SK-N-SH (cell line): ENCODE results near the gene BCAP31. TPM values are rescaled to one million over a fixed set of nuclear protein-coding genes. Genes with fewer than 3 reads are reported as not detected.

Experiments
- CTCF ChIA-PET: fragments of 300-600, 350-600 bp; formaldehyde crosslinking; extraction: SDS; loops from one replicate; lab custom pipeline; 2021; lab: Yijun Ruan, JAX
- POLR2A ChIA-PET: fragments of 350-600 bp; sonication (Branson Sonifier 250); formaldehyde crosslinking; extraction: SDS; loops from one replicate; lab custom pipeline; 2020; ENCODE audit warnings: antibody characterized with exemption, inconsistent platforms; lab: Yijun Ruan, JAX
- DNase-seq: peaks from one replicate; pipeline ENCODE4 v3.0.0; 2012
- H2AFZ ChIP-seq: fragments of 200-600 bp; sonication (generic); 2 replicates; pipeline ENCODE4 v1.8.1; 2016; ENCODE audit warnings: antibody characterized with exemption, mild to moderate bottlenecking, low read depth
- H3F3A ChIP-seq: fragments of 200-600 bp; sonication (generic); replicated peaks from 2 replicates; pipeline ENCODE3; 2016; ENCODE audit warnings: antibody characterized with exemption, mild to moderate bottlenecking; ENCODE audit not compliant: insufficient read depth
- H3K27ac ChIP-seq, 2 experiments: fragments of 200-500 bp in 1 of 2; fragments of 200-600 bp in 1 of 2; sonication (Bioruptor generic) in 1 of 2; sonication (generic), shearing (Covaris generic) in 1 of 2; 2 replicates each; pipeline versions ENCODE4 v1.5.1 to v1.6.1; 2014 to 2016; ENCODE audit warnings: low read depth in 2 of 2, inconsistent platforms in 1 of 2, low read length in 1 of 2, mild to moderate bottlenecking in 1 of 2, mixed read lengths in 1 of 2
- H3K27me3 ChIP-seq: fragments of 200-600 bp; sonication (generic), shearing (Covaris generic); 2 replicates; pipeline ENCODE4 v1.6.1; 2016; ENCODE audit warnings: mixed run types; ENCODE audit not compliant: insufficient read depth
- H3K36me3 ChIP-seq, 2 experiments: fragments of 200-500 bp in 1 of 2; fragments of 200-600 bp in 1 of 2; sonication (Bioruptor generic) in 1 of 2; sonication (generic) in 1 of 2; replicated peaks in 1 of 2; 2 replicates each; pipeline versions ENCODE3 to v1.5.1; 2014 to 2016; ENCODE audit warnings: low read length in 1 of 2, mild to moderate bottlenecking in 1 of 2; ENCODE audit not compliant: insufficient read depth in 2 of 2, control insufficient read depth in 1 of 2
- H3K4me1 ChIP-seq, 2 experiments: fragments of 200-500 bp in 1 of 2; fragments of 200-600 bp in 1 of 2; sonication (Bioruptor generic) in 1 of 2; sonication (generic), shearing (Covaris generic) in 1 of 2; 2 replicates each; pipeline versions ENCODE4 v1.5.1 to v1.6.1; 2014 to 2016; ENCODE audit warnings: low read depth in 1 of 2, low read length in 1 of 2, mixed run types in 1 of 2; ENCODE audit not compliant: insufficient read depth in 2 of 2, control insufficient read depth in 1 of 2
- H3K4me2 ChIP-seq: fragments of 200-600 bp; sonication (generic), shearing (Covaris generic); 2 replicates; pipeline ENCODE4 v1.6.1; 2017; ENCODE audit warnings: mixed run types
- H3K4me3 ChIP-seq, 2 experiments: fragments of 200-500 bp in 1 of 2; fragments of 200-600 bp in 1 of 2; sonication (Bioruptor generic) in 1 of 2; sonication (generic), shearing (Covaris generic) in 1 of 2; 2 replicates each; pipeline versions ENCODE4 v1.5.1 to v1.8.1; 2014 to 2016; ENCODE audit warnings: low read depth in 2 of 2, inconsistent platforms in 1 of 2, low read length in 1 of 2, mild to moderate bottlenecking in 1 of 2, mixed read lengths in 1 of 2, moderate library complexity in 1 of 2
- H3K79me2 ChIP-seq: fragments of 200-600 bp; sonication (generic); 2 replicates; pipeline ENCODE4 v1.8.1; 2017; ENCODE audit warnings: mild to moderate bottlenecking; ENCODE audit not compliant: insufficient read depth
- H3K9ac ChIP-seq: fragments of 200-600 bp; sonication (generic); 2 replicates; pipeline ENCODE4 v1.6.1; 2017; ENCODE audit warnings: mixed run types
- H3K9me2 ChIP-seq: fragments of 200-600 bp; sonication (generic); 2 replicates; pipeline ENCODE4 v1.6.1; 2017; ENCODE audit warnings: mixed run types
- H3K9me3 ChIP-seq: fragments of 200-600 bp; sonication (generic); 2 replicates; pipeline ENCODE4 v1.6.1; 2017; ENCODE audit warnings: mixed run types, mild to moderate bottlenecking, moderate library complexity
- H4K20me1 ChIP-seq: fragments of 200-600 bp; sonication (generic); 2 replicates; pipeline ENCODE4 v1.6.1; 2017; ENCODE audit warnings: mild to moderate bottlenecking, mixed run types; ENCODE audit not compliant: insufficient read depth
- FOXJ3 ChIP-seq: sonication (generic); formaldehyde crosslinking; IDR thresholded peaks from 2 replicates; pipeline ENCODE4 v1.5.1; 2020; ENCODE audit warnings: mild to moderate bottlenecking, missing genetic modification reagents
- GATA2 ChIP-seq: sonication (generic); formaldehyde crosslinking; IDR thresholded peaks from 2 replicates; pipeline ENCODE4 v1.5.0; 2020; ENCODE audit warnings: mild to moderate bottlenecking, missing genetic modification reagents
- SIN3A ChIP-seq: IDR thresholded peaks from 2 replicates; pipeline ENCODE4 v1.6.1; 2012; ENCODE audit warnings: low read depth, mild to moderate bottlenecking, low read length, moderate library complexity, borderline replicate concordance
- TAF1 ChIP-seq: IDR thresholded peaks from 2 replicates; pipeline ENCODE4 v1.6.1; 2012; ENCODE audit warnings: low read depth, mild to moderate bottlenecking, low read length, moderate library complexity, borderline replicate concordance
- TCF12 ChIP-seq: IDR thresholded peaks from 2 replicates; pipeline ENCODE4 v1.4.0; 2012
- TEAD4 ChIP-seq: IDR thresholded peaks from 2 replicates; pipeline ENCODE4 v1.4.0; 2012; ENCODE audit warnings: mild to moderate bottlenecking, borderline replicate concordance; ENCODE audit not compliant: insufficient read depth
- YY1 ChIP-seq: IDR thresholded peaks from 2 replicates; pipeline ENCODE4 v1.4.0; 2012; ENCODE audit warnings: low read depth, mild to moderate bottlenecking
- WGBS: methylation state at CpG from one replicate; pipeline ENCODE4 v1.1.6; 2017; ENCODE audit warnings: low lambda C conversion rate; 5-methylcytosine and 5-hydroxymethylcytosine counted together
- polyA plus RNA-seq, 3 experiments: library from polyadenylated mRNA; depleted of rRNA; stranded (reverse); fragments of >200 nt; gene quantifications; 2 replicates each; pipeline ENCODE4 v1.2.3, GENCODE V29; 2012
- TF ChIP-seq, protein P1 (sequence below): IDR thresholded peaks from 2 replicates; pipeline ENCODE4; 2012
- TF ChIP-seq, protein P2 (sequence below): IDR thresholded peaks from 2 replicates; pipeline ENCODE4 v1.6.1; 2012; ENCODE audit warnings: mild to moderate bottlenecking, low read depth, low read length, moderate library complexity

BCAP31 gene
- polyA plus RNA-seq, 1 of the 3 experiments (the other 2 are of a cell fraction), result 173 TPM

DNA sequence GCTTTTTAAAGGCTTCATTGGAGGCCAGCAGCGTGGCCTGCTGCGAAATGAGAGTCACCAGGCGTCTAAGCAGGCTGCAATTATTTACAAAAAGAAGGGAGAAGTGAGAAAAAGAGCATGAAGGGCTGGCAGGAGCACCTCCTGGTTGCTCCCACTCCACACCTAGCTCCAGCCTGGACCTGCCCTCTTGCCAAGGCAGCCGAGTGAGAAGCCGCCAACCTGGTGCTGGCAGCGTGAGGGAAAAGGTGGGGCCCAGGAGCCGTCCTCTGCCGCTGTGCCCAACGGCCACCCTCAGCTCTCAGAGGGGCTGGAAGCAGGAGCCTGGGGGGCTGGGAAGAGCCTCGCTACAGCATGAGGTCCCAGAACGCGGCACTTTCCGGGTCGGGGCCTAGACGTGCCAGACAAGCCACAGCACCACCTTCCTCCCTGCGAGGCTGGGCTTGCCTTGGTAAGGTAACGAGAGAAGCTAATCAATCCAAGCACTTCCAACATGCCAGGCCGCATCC, 20.1 kb downstream of the BCAP31 start:
- DNase-seq, result no peak
- Histone ChIP-seq H3K4me1 (peaks cover 0 to 6% of the 10 kb centered on the region in 2 experiments; a peak in 1 of 4 replicates), H3K27ac (no peak overlapping the region), H4K20me1 (0 out of 2 replicates have a peak, but pooled peaks cover 9% of the 10 kb centered on the region), H3K79me2 (peaks cover 6% of the 10 kb centered on the region; the same call in 1 of the 2 replicates), H3K9me2 (no peaks in the 10 kb centered on the region), H3F3A (no peaks in the 10 kb centered on the region), H3K9ac (no peak overlapping the region), H3K36me3 (peaks cover 3 to 8% of the 10 kb centered on the region in 2 experiments), H3K4me3 (no peak overlapping the region), H3K27me3 (peaks cover 16% of the 10 kb centered on the region; the same call in 1 of the 2 replicates), H2AFZ (no peak overlapping the region), H3K4me2 (no peak overlapping the region), H3K9me3 (no peaks in the 10 kb centered on the region)
- CTCF ChIA-PET, result no interaction called here
- 68% methylated on average over 17 of the region's 18 CpGs for WGBS
- POLR2A ChIA-PET, result no interaction called here
- no peak for TF ChIP-seq YY1
- no peak for TF ChIP-seq TEAD4

DNA sequence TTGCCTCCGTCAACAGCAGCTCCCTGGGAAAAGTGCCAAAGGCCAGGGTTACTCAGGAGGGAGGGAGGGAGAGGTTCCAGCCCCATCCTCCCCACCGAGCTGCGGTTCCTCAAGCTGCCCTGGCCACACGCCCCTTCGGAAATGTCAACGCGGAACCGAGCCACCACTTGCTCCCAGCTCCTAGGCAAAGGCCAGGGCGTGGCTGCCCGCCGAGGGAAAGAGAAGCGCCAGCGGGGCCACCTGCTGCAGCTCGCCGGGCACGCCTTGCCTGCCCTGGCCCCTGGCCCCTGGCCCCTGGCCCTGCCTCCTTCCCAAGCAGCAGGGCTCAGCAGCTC, 21.2 kb downstream of the BCAP31 start:
- TF ChIP-seq GATA2 (CRISPR knock-in tag) (no peak), TAF1 (no peak)
- POLR2A ChIA-PET, result no interaction called here
- Histone ChIP-seq H3K9me2 (no peaks in the 10 kb centered on the region), H3K9me3 (no peaks in the 10 kb centered on the region), H3K36me3 (peaks cover 1 to 6% of the 10 kb centered on the region in 2 experiments), H3K27me3 (peaks cover 13% of the 10 kb centered on the region; the same call in 1 of the 2 replicates), H3F3A (no peaks in the 10 kb centered on the region), H3K4me3 (no peak overlapping the region), H3K79me2 (peaks cover 5% of the 10 kb centered on the region; the same call in 1 of the 2 replicates), H3K4me2 (no peak overlapping the region), H4K20me1 (0 out of 2 replicates have a peak, but pooled peaks cover 4% of the 10 kb centered on the region), H3K27ac (no peak overlapping the region), H3K4me1 (no peaks in the 10 kb centered on the region; a peak in 1 of 4 replicates), H3K9ac (no peak overlapping the region), H2AFZ (no peak overlapping the region)
- CTCF ChIA-PET, result no interaction called here
- no peak for DNase-seq
- WGBS, result 66% methylated on average over 10 of the region's 16 CpGs

DNA sequence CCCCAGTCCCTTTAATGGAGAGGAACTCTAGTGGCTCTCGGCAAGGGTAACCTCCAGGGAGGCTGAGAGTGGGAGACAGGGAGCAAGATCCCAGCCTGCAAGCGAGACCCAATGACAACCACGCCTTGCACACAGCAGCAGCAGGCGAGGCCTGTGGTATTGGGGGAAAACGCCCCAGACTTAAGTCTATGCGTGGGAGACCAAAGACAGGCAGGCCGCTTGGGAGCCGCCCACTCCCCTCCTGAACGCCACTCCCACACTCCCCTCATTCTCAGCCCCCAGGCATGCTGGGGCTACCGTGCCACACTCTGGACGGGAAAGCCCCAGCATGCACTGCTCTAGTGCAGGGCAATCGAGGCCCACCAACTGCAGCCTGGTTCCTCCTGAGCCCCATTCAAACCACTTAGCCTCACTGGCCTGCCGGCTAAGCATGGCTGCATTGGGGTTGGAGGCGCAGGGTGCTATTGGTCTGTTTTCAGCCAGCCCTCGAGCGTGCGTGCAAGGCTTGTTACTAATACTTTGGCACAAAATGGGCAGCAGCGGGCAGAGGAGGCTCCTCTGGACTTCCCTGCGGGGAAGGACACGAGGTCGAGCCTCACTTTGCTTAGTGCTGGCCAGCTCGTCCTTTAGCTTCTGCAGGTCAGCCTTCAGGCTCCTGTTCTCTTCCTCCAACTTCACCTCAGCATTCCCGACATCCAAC, 21.7 kb downstream of the BCAP31 start:
- POLR2A ChIA-PET, result no interaction called here
- WGBS, result 56% methylated on average over 13 of the region's 23 CpGs
- H3K9ac ChIP-seq, result no peak overlapping the region
- H3F3A ChIP-seq, result no peaks in the 10 kb centered on the region
- TF ChIP-seq, protein P1, sequence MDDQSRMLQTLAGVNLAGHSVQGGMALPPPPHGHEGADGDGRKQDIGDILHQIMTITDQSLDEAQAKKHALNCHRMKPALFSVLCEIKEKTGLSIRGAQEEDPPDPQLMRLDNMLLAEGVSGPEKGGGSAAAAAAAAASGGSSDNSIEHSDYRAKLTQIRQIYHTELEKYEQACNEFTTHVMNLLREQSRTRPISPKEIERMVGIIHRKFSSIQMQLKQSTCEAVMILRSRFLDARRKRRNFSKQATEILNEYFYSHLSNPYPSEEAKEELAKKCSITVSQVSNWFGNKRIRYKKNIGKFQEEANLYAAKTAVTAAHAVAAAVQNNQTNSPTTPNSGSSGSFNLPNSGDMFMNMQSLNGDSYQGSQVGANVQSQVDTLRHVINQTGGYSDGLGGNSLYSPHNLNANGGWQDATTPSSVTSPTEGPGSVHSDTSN, result no peak
- TF ChIP-seq SIN3A (no peak), FOXJ3 (no peak), TEAD4 (no peak), TCF12 (no peak)
- TF ChIP-seq, protein P2, sequence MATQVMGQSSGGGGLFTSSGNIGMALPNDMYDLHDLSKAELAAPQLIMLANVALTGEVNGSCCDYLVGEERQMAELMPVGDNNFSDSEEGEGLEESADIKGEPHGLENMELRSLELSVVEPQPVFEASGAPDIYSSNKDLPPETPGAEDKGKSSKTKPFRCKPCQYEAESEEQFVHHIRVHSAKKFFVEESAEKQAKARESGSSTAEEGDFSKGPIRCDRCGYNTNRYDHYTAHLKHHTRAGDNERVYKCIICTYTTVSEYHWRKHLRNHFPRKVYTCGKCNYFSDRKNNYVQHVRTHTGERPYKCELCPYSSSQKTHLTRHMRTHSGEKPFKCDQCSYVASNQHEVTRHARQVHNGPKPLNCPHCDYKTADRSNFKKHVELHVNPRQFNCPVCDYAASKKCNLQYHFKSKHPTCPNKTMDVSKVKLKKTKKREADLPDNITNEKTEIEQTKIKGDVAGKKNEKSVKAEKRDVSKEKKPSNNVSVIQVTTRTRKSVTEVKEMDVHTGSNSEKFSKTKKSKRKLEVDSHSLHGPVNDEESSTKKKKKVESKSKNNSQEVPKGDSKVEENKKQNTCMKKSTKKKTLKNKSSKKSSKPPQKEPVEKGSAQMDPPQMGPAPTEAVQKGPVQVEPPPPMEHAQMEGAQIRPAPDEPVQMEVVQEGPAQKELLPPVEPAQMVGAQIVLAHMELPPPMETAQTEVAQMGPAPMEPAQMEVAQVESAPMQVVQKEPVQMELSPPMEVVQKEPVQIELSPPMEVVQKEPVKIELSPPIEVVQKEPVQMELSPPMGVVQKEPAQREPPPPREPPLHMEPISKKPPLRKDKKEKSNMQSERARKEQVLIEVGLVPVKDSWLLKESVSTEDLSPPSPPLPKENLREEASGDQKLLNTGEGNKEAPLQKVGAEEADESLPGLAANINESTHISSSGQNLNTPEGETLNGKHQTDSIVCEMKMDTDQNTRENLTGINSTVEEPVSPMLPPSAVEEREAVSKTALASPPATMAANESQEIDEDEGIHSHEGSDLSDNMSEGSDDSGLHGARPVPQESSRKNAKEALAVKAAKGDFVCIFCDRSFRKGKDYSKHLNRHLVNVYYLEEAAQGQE, result no peak
- H3K9me3 ChIP-seq, result no peaks in the 10 kb centered on the region
- H2AFZ ChIP-seq, result no peak overlapping the region
- no peak overlapping the region for H3K27ac ChIP-seq
- peaks cover 9% of the 10 kb centered on the region; the same call in 1 of the 2 replicates for H3K27me3 ChIP-seq
- H4K20me1 ChIP-seq, result no peaks in the 10 kb centered on the region
- H3K4me2 ChIP-seq, result no peak overlapping the region
- DNase-seq, result no peak
- no peak overlapping the region for H3K4me3 ChIP-seq
- H3K4me1 ChIP-seq, result no peaks in the 10 kb centered on the region
- CTCF ChIA-PET, result interaction anchor here (0.9 to 1.3 kb wide), 2 partner anchors 16 to 195 kb away, joined by 3 read pairs; no protein-coding TSS in a partner anchor
- H3K79me2 ChIP-seq, result peaks cover under 1% of the 10 kb centered on the region; the same call in 1 of the 2 replicates
- no peaks in the 10 kb centered on the region for H3K9me2 ChIP-seq
- peaks cover 0 to 4% of the 10 kb centered on the region in 2 experiments for H3K36me3 ChIP-seq
